ENCODE measurements around the gene FUT2.
A peak's percentile ranks its signal among the peaks of the same experiment; 100 is the strongest.
"Not testable (repeated sequence)": the region's sequence is repeated elsewhere in the genome, so short reads cannot be mapped to it uniquely, and the experiment has no call there.

Gene FUT2

GRCh38 chr19:48695743-48696352 is at the start of gene FUT2:
Gene FUT2, plus strand, starts transcription at chr19:48695971. Its CDS starts 6,986 bp downstream, at chr19:48702957.
- no peak for DNase-seq

GRCh38 chr19:48646001-48646721 is 49.6 kb upstream of the FUT2 start, which contains the start of gene CA11:
Gene CA11, minus strand, starts transcription at chr19:48646187. Its CDS starts 555 bp downstream, at chr19:48645632.
- DNase-seq: peak; percentile 76

- DNase-seq: no peak
These were observed 49.0 kb upstream of the FUT2 start for GRCh38 chr19:48646722-48647216.

- no peak for DNase-seq
These were observed 47.6 kb upstream of the FUT2 start for GRCh38 chr19:48648134-48648533.

- no peak for DNase-seq
These were observed 44.6 kb upstream of the FUT2 start for GRCh38 chr19:48650974-48651682.

- DNase-seq: no peak
These were observed 44.1 kb upstream of the FUT2 start for GRCh38 chr19:48651683-48652048.

- no peak for DNase-seq
These were observed 41.3 kb upstream of the FUT2 start for GRCh38 chr19:48654299-48655059.

GRCh38 chr19:48656840-48657474 is 38.8 kb upstream of the FUT2 start:
- DNase-seq: peak; percentile 31

- DNase-seq: not testable (repeated sequence)
These were observed 37.9 kb upstream of the FUT2 start for GRCh38 chr19:48657828-48658227.

GRCh38 chr19:48658483-48658882 is 37.3 kb upstream of the FUT2 start:
- DNase-seq: no peak

- DNase-seq: no peak
These were observed 36.0 kb upstream of the FUT2 start for GRCh38 chr19:48659768-48660167.

- peak; percentile 87 for DNase-seq
These were observed 34.7 kb upstream of the FUT2 start for GRCh38 chr19:48660852-48661710.

GRCh38 chr19:48661711-48662090 is 34.1 kb upstream of the FUT2 start:
- DNase-seq: no peak

- DNase-seq: no peak
These were observed 32.1 kb upstream of the FUT2 start for GRCh38 chr19:48663667-48664066.

GRCh38 chr19:48664476-48664875 is 31.3 kb upstream of the FUT2 start:
- no peak for DNase-seq

- DNase-seq: no peak
These were observed 30.0 kb upstream of the FUT2 start for GRCh38 chr19:48665786-48666185.

GRCh38 chr19:48668332-48668731 is 27.4 kb upstream of the FUT2 start:
- no peak for DNase-seq

- DNase-seq: no peak
These were observed 27.0 kb upstream of the FUT2 start for GRCh38 chr19:48668761-48669160.

GRCh38 chr19:48669903-48670668 is 25.7 kb upstream of the FUT2 start:
- DNase-seq: no peak

GRCh38 chr19:48670699-48671445 is 24.9 kb upstream of the FUT2 start:
- DNase-seq: no peak
